NCI-H345 treated with DMSO at 0.1 percent for 48 hours (cell line): ENCODE data around the gene GAS2L2.

Experiments used
- DNase-seq: peaks from one replicate; lab custom pipeline; 2025; ENCODE audit not compliant: unreplicated experiment; lab: John Stamatoyannopoulos, UW

Gene GAS2L2

GRCh38 chr17:35701491-35701890 lies 51.5 kb downstream of the GAS2L2 start:
- no peak for DNase-seq

DNA sequence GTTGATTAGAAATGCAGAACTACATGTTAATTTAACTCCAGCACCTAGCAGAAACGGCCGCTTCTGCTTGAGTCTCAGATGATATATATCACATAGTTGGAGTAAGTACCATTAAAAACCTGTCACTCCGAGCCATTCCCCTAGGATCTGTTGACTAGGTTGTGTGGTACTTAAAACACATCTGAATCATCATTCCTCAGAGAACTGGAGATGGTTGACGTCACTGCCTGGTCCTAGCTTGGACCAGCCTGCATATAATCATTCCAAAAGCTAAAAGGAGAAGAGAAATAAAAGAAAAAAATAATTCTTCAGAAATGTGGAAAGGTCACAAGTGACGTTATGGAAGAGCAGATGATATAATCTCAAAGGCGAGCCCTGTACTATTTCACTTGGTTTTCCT lies 52.9 kb downstream of the GAS2L2 start:
- no peak for DNase-seq

GRCh38 chr17:35698800-35699199 lies 54.2 kb downstream of the GAS2L2 start:
- DNase-seq = no peak

DNA sequence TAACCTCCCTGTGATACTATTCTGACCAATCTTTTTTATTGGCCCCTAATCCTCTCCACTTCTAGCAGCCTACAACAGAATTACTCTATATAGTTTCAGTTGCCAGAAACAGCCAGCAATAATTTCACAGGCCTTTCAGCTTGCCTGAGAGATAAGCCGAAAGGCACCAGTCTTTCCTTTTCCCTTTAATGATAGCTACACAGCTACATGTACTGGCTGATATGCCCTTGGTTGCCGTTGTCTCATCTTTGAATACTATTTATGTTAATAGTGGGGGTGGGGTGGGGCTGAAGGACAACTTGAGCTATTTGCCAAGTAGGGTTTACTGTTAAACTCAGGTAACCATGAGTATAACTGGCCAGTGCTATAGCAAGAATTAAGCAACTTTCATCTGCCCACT lies 57.4 kb downstream of the GAS2L2 start:
- DNase-seq = no peak

GRCh38 chr17:35694906-35695305 lies 58.1 kb downstream of the GAS2L2 start:
- DNase-seq = no peak
